ENCODE measurements around the gene CFAP97D2. TPM values are rescaled to one million over a fixed set of nuclear protein-coding genes. Genes with fewer than 3 reads are reported as not detected.

CFAP97D2 gene
- total RNA-seq (2016; rRNA removed; fragmentation: Illumina TruSeq; extraction: Trizol) (not detected in 2 replicates), polyA plus RNA-seq (2011; rRNA removed) (not detected in 2 replicates), polyA minus RNA-seq (2011; rRNA and poly(A)+ RNA removed; ENCODE audit: low replicate concordance) (not detected in 2 replicates), Bru-seq, nascent RNA (not detected), BruChase-seq, experiment 1, labeled RNA remaining after a 6-hour chase (not detected), BruChase-seq, experiment 2, labeled RNA remaining after a 2-hour chase (not detected)
- not detected in 2 replicates for total RNA-seq (2016; cell fraction: cytosol; rRNA removed; fragmentation: Illumina TruSeq; extraction: Trizol; ENCODE audit: low read depth)
- total RNA-seq (2016; cell fraction: insoluble cytoplasmic fraction; rRNA removed; fragmentation: Illumina TruSeq; extraction: Trizol), result not detected in 2 replicates
- not detected in 2 replicates for total RNA-seq (2016; cell fraction: membrane; rRNA removed; fragmentation: Illumina TruSeq; extraction: Trizol)
- total RNA-seq (2016; cell fraction: nucleus; rRNA removed; fragmentation: Illumina TruSeq; extraction: Trizol), result not detected in 2 replicates
- polyA plus RNA-seq (2011; cell fraction: cytosol; rRNA removed), result not detected in 2 replicates
- not detected in 2 replicates for polyA plus RNA-seq (2011; cell fraction: nucleus; rRNA removed)
- polyA plus RNA-seq (2012), result not detected in 2 replicates
- polyA plus RNA-seq (2016; cell fraction: cytosol; fragmentation: Illumina TruSeq; extraction: Trizol; ENCODE audit: low read depth), result not detected in 2 replicates
- polyA plus RNA-seq (2016; cell fraction: insoluble cytoplasmic fraction; fragmentation: Illumina TruSeq; extraction: Trizol; ENCODE audit: low read depth), result not detected in 2 replicates
- polyA plus RNA-seq (2016; cell fraction: membrane; fragmentation: Illumina TruSeq; extraction: Trizol; ENCODE audit: low read depth), result not detected in 2 replicates
- polyA plus RNA-seq (2016; cell fraction: nucleus; fragmentation: Illumina TruSeq; extraction: Trizol; ENCODE audit: insufficient read depth, low read depth), result not detected in 2 replicates
- polyA minus RNA-seq (2011; cell fraction: cytosol; rRNA and poly(A)+ RNA removed), result not detected in 2 replicates
- not detected in 2 replicates for polyA minus RNA-seq (2011; cell fraction: nucleus; rRNA and poly(A)+ RNA removed)
- long read RNA-seq, experiment 1, result 0 reads
- long read RNA-seq, experiment 2, result 0 reads

- no peaks in the 10 kb centered on the region; the same call in 1 of the 2 replicates for H3K9me3 ChIP-seq (ENCODE audit: low read length)
- no peak for TF ChIP-seq U2AF2 (IDR thresholded peaks at IDR 0.05; ENCODE audit: low read depth, low read length)
- TF ChIP-seq ZNF740 (CRISPR knock-in tag; IDR thresholded peaks at IDR 0.05), result no peak
- TF ChIP-seq MIER3 (CRISPR knock-in tag; IDR thresholded peaks at IDR 0.05; ENCODE audit: borderline replicate concordance), result no peak
- no peak for TF ChIP-seq NR2F2 (IDR thresholded peaks at IDR 0.05; ENCODE audit: borderline replicate concordance, low read depth)
- TF ChIP-seq ERF (CRISPR knock-in tag; IDR thresholded peaks at IDR 0.05), result no peak
- intact Hi-C loops (cut with micrococcal nuclease; ENCODE audit: unreplicated experiment), result no loop called here
- BruUV-seq (replicated peaks), result no TSS peak
- no peak within 1 kb of the TSS for H2AFZ ChIP-seq (ENCODE audit: low read length)
- no peaks in the 10 kb centered on the region for H4K20me1 ChIP-seq (ENCODE audit: insufficient read depth, low read length)
- FAIRE-seq (no peak), ATAC-seq (no peak), DNase-seq (ENCODE audit: low spot score) (no peak)
- H3K4me1 ChIP-seq (ENCODE audit: insufficient read depth, low read length), result no peaks in the 10 kb centered on the region
- in situ Hi-C loops (cut with HindIII; ENCODE audit: extremely low pct_ligation_motif_present, low pct_unique_long_range_greater_than_20kb), result no loop called here
- H3K36me3 ChIP-seq (replicated peaks in 1 of 2; ENCODE audit: control insufficient read depth in 1 of 2, insufficient read depth in 2 of 2, low read length in 2 of 2), result no peaks in the 10 kb centered on the region
- H3K4me3 ChIP-seq (replicated peaks in 1 of 3; ENCODE audit: insufficient read depth in 1 of 3, low read depth in 2 of 3, low read length in 3 of 3), result no peak within 1 kb of the TSS
- H3K4me2 ChIP-seq (ENCODE audit: low read depth, low read length), result no peak within 1 kb of the TSS
- WGBS (ENCODE audit: low lambda C conversion rate), result 15% methylated on average over 10 of the region's 13 CpGs
- POLR2A ChIA-PET, result no interaction called here
- H3K9ac ChIP-seq (ENCODE audit: insufficient read depth, low read depth, low read length), result no peak within 1 kb of the TSS
- CTCF ChIA-PET (ENCODE audit: low intra/inter-chr PET ratio, low total read pairs), result no interaction called here
- peaks cover 2 to 39% of the 10 kb centered on the region in 2 experiments; a peak in 4 of 5 replicates for H3K27me3 ChIP-seq (ENCODE audit: control insufficient read depth in 1 of 2, insufficient read depth in 2 of 2, low read length in 2 of 2)
- no peak within 1 kb of the TSS for H3K27ac ChIP-seq (ENCODE audit: extremely low read length, insufficient read depth, low read length)
- no peaks in the 10 kb centered on the region for H3K79me2 ChIP-seq (ENCODE audit: insufficient read depth, low read length)
Measured at GRCh38 chr13:114179087-114179658, at the start of gene CFAP97D2. Gene CFAP97D2, plus strand, starts transcription at chr13:114179257. Its CDS starts 74 bp downstream, at chr13:114179331.

All from HepG2 (cell line).